Peyer's patch (tissue), 4 donors: ENCODE measurements around the gene TAPT1. TPM values are rescaled to one million over a fixed set of nuclear protein-coding genes. Genes with fewer than 3 reads are reported as not detected.
"Not testable (repeated sequence)": the region's sequence is repeated elsewhere in the genome, so short reads cannot be mapped to it uniquely, and the experiment has no call there.

ENCODE experiments used
- DNase-seq, 3 donors: peaks; one replicate each; pipeline ENCODE4 v3.0.0-alpha.2; 2017 to 2019
- H3K27ac ChIP-seq, 4 donors: fragments of 200-600 bp; sonication (generic); one replicate each; pipeline ENCODE4 v1.5.1; 2016 to 2019
- H3K27me3 ChIP-seq, 2 donors: fragments of 200-600 bp; sonication (generic); one replicate each; pipeline ENCODE4 v1.5.1; 2019
- H3K36me3 ChIP-seq, 3 donors: fragments of 200-600 bp; sonication (generic); one replicate each; pipeline ENCODE4 v1.5.1; 2016 to 2019
- H3K4me1 ChIP-seq, 4 donors: fragments of 200-600 bp; sonication (generic); one replicate each; pipeline ENCODE4 v1.5.1; 2016 to 2019
- H3K4me3 ChIP-seq, 4 donors: fragments of 200-600 bp; sonication (generic); 1 replicate in 3 of 4; 2 replicates in 1 of 4; pipeline ENCODE4 v1.5.1; 2016 to 2019; ENCODE audit warnings: mild to moderate bottlenecking in 1 of 4
- H3K9me3 ChIP-seq, 4 donors: fragments of 200-600 bp; sonication (generic); one replicate each; pipeline ENCODE4 v1.5.1; 2016 to 2019; ENCODE audit warnings: mild to moderate bottlenecking in 1 of 4
- POLR2A ChIP-seq, 2 donors: fragments of 450-650 bp; IDR thresholded peaks; one replicate each; pipeline ENCODE4 v1.5.1; 2017; ENCODE audit warnings: antibody characterized with exemption in 2 of 2, mild to moderate bottlenecking in 2 of 2, moderate library complexity in 2 of 2
- total RNA-seq, 4 donors: library from RNA; depleted of rRNA; stranded (reverse); fragments of >200 nt; gene quantifications; one replicate each; pipeline ENCODE4 v1.1.0, GENCODE V29; 2016
- TF ChIP-seq, protein P1 (sequence below), 6 experiments: fragments of 450-650 bp in 4 of 6; fragments of 200-600 bp in 2 of 6; sonication (generic) in 1 of 6; IDR thresholded peaks; one replicate each; pipeline ENCODE4 v1.5.1; 2017 to 2019; ENCODE audit warnings: antibody characterized with exemption in 6 of 6, mild to moderate bottlenecking in 3 of 6, moderate library complexity in 1 of 6

The TAPT1 gene, protein sequence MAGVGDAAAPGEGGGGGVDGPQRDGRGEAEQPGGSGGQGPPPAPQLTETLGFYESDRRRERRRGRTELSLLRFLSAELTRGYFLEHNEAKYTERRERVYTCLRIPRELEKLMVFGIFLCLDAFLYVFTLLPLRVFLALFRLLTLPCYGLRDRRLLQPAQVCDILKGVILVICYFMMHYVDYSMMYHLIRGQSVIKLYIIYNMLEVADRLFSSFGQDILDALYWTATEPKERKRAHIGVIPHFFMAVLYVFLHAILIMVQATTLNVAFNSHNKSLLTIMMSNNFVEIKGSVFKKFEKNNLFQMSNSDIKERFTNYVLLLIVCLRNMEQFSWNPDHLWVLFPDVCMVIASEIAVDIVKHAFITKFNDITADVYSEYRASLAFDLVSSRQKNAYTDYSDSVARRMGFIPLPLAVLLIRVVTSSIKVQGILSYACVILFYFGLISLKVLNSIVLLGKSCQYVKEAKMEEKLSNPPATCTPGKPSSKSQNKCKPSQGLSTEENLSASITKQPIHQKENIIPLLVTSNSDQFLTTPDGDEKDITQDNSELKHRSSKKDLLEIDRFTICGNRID
- 10 to 100 TPM; 22.4 to 43.7 (median 33.7) TPM for total RNA-seq

- DNase-seq: peak; percentile 73 to 91 (median 90)
- peak within 1 kb of the TSS; percentile 87 to 97 (median 95) for H3K4me3 ChIP-seq
- TF ChIP-seq, protein P1, sequence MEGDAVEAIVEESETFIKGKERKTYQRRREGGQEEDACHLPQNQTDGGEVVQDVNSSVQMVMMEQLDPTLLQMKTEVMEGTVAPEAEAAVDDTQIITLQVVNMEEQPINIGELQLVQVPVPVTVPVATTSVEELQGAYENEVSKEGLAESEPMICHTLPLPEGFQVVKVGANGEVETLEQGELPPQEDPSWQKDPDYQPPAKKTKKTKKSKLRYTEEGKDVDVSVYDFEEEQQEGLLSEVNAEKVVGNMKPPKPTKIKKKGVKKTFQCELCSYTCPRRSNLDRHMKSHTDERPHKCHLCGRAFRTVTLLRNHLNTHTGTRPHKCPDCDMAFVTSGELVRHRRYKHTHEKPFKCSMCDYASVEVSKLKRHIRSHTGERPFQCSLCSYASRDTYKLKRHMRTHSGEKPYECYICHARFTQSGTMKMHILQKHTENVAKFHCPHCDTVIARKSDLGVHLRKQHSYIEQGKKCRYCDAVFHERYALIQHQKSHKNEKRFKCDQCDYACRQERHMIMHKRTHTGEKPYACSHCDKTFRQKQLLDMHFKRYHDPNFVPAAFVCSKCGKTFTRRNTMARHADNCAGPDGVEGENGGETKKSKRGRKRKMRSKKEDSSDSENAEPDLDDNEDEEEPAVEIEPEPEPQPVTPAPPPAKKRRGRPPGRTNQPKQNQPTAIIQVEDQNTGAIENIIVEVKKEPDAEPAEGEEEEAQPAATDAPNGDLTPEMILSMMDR (IDR thresholded peaks at IDR 0.05): no peak
- peak in 1 of 2 donors; percentile 47 for TF ChIP-seq POLR2A (IDR thresholded peaks at IDR 0.05)
- peaks cover 0 to 23% (median 6%) of the 10 kb centered on the region in 4 donors for H3K4me1 ChIP-seq
- no peaks in the 10 kb centered on the region for H3K27me3 ChIP-seq
- no peaks in the 10 kb centered on the region for H3K9me3 ChIP-seq
- peak within 1 kb of the TSS; percentile 95 to 99 (median 96) for H3K27ac ChIP-seq
- no peaks in the 10 kb centered on the region for H3K36me3 ChIP-seq
Measured at GRCh38 chr4:16225863-16226815, at the start of gene TAPT1. Gene TAPT1, minus strand, starts transcription at chr4:16226471. Its CDS starts 14 bp downstream, at chr4:16226457.

DNA sequence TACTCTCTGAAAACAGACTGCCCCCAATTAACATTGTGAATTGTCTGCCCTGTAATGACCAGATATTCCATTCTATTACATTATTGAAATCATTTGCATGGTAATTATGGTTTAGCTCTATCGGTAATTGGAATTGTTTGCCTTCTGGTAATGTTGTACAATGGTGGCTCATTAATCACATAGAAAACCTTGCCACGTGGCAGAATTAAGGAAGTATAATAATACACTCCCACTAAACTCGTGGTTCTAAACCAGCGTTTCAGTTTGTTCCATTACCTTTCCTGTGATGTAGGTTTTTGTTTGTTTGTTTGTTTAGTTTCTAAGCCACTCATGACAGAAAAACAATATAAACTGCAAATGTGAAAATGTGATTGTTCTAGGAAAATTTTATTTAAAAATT, 45.1 kb upstream of the TAPT1 start:
- Histone ChIP-seq H3K9me3 (peaks cover 0 to 2% (median 0%) of the 10 kb centered on the region in 4 donors), H3K36me3 (no peaks in the 10 kb centered on the region), H3K27ac (no peak overlapping the region), H3K4me3 (no peak overlapping the region), H3K27me3 (no peaks in the 10 kb centered on the region), H3K4me1 (no peaks in the 10 kb centered on the region)
- no peak for TF ChIP-seq POLR2A (IDR thresholded peaks at IDR 0.05)
- TF ChIP-seq, protein P1 (IDR thresholded peaks at IDR 0.05): no peak
- no peak for DNase-seq

DNA sequence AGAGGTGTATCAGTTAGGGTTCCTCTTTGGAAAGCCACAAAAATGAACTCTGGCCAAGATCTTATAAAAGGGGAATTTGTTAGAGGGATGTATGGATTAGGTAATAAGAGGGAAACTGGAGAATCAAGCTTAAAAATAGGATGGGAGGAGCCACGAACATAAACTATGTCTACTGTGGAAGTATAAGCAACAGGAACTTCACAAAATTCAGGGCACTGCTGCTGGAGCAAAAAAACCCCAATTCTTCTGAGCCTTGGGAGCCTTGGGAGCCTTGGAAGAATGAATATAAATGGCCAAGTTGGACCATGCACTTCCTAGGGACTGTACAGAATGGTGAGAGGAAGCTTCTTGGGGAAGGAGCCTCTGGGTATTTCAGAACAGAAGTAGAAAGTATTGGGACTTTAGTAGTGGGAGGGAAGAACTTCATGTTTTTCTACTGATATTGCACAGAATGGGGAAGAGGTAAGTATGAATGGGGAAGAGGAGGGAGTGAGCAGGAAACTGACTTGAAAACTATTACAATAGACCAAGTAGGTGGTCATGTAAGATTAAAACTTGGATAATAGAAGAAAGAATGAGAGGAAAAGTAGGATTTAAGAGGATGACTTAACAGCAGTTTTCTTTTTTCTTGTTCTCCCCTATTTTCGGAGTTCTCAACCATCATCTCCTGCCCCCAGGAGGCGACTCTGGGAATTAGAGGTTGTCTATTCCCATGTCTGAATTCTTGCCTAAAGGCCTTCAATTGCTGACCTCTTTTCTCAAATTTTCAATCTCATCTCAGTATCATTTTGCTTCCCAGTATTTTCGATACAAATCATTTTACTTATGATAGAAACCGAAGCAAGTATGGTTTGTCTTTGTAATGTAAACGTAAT, 44.4 kb upstream of the TAPT1 start:
- Histone ChIP-seq H3K4me1 (no peaks in the 10 kb centered on the region), H3K9me3 (no peaks in the 10 kb centered on the region), H3K27ac (no peak overlapping the region), H3K27me3 (no peaks in the 10 kb centered on the region), H3K36me3 (no peaks in the 10 kb centered on the region), H3K4me3 (no peak overlapping the region)
- no peak for DNase-seq
- TF ChIP-seq POLR2A (IDR thresholded peaks at IDR 0.05): no peak
- TF ChIP-seq, protein P1 (IDR thresholded peaks at IDR 0.05): peak in 1 of 6 experiments; percentile 14

DNA sequence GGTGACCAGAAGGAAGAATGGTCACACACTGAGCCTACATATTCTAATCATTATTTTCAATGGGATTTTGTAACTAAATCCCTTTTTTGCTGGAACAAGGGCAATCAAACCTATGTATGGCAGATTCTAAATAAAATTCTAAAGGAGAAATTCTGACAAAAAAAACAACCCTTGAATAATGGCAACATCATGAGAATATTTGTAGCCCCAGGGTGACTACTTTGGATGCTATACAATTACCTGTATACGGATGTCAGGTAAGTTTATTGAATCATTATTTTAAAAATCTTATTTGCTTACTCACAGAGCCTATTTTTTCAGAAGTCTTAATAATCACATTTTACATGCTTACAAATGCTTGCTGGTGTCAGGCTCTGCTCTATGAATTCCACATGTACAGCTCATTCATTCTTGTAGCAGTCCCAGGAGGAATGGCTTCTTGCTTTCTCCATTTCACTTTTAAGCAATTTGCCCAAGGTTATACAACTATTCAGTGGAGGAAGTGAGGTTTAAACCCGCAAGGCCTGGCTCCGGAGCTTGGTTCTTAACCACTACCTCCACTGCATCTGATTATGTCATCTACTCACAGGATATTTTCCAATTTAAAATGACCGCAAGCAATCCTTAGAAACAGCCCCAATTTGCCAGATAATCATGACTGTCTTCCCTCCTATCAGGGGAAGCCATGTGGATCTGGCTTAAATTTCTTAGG, 43.6 kb upstream of the TAPT1 start:
- H3K27me3 ChIP-seq, H3K4me3 ChIP-seq, DNase-seq, H3K4me1 ChIP-seq, H3K27ac ChIP-seq, H3K36me3 ChIP-seq, H3K9me3 ChIP-seq: not testable (repeated sequence)

GRCh38 chr4:16269240-16269639, 43.0 kb upstream of the TAPT1 start:
- no peaks in the 10 kb centered on the region for H3K9me3 ChIP-seq
- no peak for DNase-seq
- H3K4me3 ChIP-seq: no peak overlapping the region
- no peaks in the 10 kb centered on the region for H3K36me3 ChIP-seq
- H3K27ac ChIP-seq: no peak overlapping the region
- TF ChIP-seq POLR2A (IDR thresholded peaks at IDR 0.05): no peak
- TF ChIP-seq, protein P1 (IDR thresholded peaks at IDR 0.05): no peak
- no peaks in the 10 kb centered on the region for H3K4me1 ChIP-seq
- no peaks in the 10 kb centered on the region for H3K27me3 ChIP-seq
